NCI-H1105 treated with DMSO at 0.1 percent for 48 hours (cell line): ENCODE measurements around the gene USP21.
A peak's percentile ranks its signal among the peaks of the same experiment; 100 is the strongest.

Experiments
- DNase-seq: peaks from one replicate; lab custom pipeline; 2025; lab: John Stamatoyannopoulos, UW

The USP21 gene

DNA sequence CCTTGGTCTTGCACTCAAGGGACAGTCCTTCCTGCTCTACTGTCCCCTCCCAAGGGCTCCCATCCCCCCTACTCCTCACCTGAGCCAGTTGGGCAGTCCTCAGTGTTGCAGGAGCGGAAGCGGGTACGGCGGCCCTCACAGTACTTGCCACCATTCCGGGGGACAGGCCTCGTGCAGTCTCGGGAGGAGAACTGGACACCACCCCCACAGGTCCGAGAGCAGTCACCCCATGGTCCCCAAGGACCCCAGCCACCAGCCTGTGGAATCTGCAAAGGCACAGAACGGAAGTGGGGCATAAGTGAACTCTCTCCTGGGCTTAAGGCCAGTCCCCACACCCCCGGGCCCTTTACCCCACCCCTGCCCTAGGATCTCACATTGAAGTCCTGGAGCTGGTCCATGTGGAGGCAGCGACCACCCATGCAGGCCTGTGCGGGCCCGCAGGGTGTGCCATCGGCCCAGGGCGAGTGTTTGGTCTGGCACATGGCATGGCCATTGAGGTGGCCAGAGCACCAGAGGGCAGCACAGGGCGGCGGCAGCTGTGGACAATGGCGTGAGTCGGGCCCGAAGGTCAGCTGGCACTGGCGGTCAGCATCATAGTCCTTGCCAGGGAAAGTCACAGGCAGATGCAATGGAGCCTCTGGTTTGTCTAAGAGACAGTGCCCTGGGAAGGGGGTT, 34.4 kb downstream of the USP21 start:
- DNase-seq: no peak

DNA sequence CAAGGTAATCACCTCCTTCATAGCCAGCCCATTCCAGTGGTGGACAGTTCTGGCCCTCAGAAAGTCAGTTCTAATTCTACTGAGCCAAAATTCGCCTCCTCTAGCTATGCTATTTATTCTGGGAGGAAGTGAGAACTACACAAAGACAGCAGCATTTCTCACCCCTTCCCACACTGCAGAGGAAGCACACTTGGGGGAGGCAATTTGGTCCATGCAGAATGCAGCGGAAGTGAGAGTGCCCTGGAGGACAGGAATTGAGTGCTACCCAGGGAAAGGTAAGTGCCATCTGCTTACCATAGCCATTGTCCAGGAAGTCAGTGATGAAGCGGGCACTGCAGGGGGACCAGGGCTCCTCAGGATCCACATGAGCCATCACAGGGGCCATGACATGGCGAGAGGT, 35.9 kb downstream of the USP21 start:
- DNase-seq: no peak

GRCh38 chr1:161196111-161196510, 36.8 kb downstream of the USP21 start:
- DNase-seq: no peak

DNA sequence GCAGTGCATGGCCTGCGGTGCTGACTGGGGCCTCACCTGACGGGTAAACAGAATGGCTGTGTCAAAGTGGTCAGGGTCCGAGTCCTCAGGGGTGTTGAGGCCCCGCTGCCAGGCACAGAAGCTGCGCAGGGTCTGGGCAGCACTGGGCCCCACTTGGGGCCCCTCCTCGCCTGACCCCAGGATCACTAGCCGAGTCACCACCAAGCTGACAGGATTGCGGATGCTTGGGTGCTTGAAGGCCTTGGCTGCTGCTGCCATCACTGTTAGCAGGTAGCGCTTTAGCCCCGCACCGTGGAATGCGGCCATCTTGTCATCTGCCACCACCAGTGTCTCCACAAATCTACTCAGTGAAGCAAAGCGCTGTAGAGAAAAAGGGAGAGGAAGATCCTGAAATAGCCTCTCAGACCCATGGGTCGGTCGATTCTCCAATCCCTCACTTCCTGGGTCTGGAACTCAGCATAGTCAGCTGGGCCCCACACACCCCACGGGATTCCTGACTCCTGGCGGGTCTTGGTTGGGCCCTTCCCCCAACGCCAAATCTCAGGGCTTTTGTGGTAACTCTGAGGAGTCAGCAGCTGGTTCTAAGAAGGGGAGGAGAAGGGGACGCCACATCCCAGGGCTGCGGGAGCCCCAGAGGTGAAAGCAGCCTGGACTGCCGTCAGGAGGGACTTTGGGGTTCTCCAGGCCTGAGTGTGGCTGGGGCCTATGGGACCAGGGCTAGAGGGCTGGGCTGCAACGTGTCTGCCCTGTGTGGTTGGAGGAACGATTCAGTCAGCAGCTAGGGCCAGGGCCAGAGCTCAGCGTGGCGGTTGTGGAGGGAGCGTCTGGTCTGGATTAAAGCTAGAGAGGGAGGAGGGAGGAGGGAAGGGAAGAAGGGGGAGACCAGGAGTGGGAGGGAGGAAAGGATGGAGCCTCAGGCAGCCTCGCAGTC, 37.5 kb downstream of the USP21 start:
- no peak for DNase-seq

GRCh38 chr1:161197560-161198193, 38.4 kb downstream of the USP21 start:
- DNase-seq: no peak

DNA sequence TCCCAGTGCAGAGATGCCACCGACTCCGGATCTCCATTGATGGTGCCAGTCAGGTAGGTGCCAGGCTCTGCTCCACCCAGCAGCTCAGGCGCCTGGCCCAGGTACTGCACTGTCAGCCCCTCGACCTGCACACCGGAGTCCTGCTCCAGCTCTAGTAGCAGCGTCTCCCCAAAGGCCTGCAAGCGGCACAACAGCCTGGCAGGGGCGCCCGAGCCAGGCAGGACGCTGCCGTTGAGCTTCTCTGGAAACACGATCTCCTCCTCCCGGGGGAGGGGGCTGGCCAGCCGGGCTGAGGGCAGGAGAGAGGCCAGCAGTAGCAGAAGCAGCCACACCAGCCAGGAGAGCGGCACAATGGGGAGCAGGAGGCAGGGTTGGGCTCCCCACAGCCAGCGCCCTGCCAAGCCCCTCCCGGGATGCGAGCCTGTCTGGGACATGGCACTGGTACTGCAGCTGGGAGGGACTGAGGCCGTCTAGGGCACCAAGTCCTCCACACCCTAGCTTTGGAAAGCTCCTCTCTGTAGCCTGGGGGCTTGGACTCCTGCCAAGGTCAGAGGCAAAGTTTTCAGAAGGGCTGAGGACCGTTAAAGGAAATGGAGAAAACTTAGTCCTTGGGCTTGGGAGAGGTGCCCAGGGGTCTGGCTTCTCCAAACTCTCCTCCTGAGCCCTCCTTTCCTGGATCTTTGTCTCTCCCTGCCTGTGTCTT, 39.0 kb downstream of the USP21 start:
- DNase-seq: peak; percentile 24

DNA sequence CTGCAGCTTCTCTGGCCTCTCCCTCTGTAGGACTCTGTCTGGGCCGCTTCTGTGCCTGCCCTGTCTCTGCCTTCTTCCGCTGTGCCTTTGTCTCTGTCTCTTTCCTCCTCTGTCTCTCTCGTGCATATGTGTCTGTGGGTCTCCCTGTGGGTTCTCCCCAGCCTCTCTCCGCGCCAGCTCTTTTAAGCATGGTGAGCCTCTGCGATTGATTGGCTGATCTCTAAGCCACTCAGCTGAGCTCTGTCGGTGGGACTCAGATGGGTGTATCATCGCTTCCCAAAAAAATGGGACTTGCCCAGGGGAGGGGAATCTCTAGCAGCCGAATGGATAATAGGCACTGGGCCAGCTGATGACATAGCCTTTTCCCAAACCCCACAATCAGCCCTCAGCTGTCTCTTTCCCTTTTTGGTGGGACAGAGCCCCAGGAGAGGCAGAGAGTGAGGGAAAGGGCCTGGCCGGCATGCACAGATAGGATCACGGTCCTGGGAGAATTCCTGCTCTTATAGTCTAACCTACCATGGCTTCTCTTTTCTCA, 39.7 kb downstream of the USP21 start, which contains the start of gene ADAMTS4:
TSS of gene ADAMTS4 (minus strand) at position 158 of the 535 bp plus-strand sequence. CDS start 427 bp downstream, outside the sequence.
- DNase-seq: no peak

- no peak for DNase-seq
Measured at GRCh38 chr1:161199506-161200139, 40.3 kb downstream of the USP21 start.

DNA sequence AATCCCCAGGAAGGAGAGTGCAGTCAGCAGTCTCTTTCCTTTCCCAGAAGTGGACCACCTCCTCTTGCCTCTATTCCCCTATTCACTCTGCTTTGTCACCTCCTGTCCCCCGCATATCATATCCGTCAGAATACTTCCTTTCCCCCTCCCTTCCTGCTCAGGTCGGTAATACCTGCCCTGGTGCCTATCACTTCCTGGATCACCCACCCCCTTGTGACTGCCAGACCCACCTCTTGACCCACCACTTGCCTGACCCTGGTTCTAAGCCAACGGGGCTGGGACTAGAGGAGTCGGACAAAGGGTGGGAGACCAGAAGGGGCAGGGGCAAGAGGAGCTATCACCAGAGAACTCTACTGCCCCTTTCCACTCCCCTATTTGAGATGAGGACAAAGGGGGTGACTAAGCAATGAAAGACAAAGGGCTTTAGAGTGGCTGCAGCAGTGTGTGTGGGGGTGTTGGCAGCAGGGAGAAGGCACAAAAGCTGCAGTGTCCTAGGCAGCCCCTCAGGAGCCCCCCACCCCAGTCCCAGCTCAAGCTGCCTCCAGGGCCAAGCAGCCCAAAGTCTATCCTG, 41.2 kb downstream of the USP21 start:
- DNase-seq: no peak

- DNase-seq: no peak
Measured at GRCh38 chr1:161200992-161201835, 41.9 kb downstream of the USP21 start.

GRCh38 chr1:161201836-161202712, 42.8 kb downstream of the USP21 start, which contains the start of gene NDUFS2:
Gene NDUFS2 (plus strand): TSS chr1:161202367. CDS start chr1:161202386, 19 bp downstream.
- DNase-seq: peak; percentile 99

DNA sequence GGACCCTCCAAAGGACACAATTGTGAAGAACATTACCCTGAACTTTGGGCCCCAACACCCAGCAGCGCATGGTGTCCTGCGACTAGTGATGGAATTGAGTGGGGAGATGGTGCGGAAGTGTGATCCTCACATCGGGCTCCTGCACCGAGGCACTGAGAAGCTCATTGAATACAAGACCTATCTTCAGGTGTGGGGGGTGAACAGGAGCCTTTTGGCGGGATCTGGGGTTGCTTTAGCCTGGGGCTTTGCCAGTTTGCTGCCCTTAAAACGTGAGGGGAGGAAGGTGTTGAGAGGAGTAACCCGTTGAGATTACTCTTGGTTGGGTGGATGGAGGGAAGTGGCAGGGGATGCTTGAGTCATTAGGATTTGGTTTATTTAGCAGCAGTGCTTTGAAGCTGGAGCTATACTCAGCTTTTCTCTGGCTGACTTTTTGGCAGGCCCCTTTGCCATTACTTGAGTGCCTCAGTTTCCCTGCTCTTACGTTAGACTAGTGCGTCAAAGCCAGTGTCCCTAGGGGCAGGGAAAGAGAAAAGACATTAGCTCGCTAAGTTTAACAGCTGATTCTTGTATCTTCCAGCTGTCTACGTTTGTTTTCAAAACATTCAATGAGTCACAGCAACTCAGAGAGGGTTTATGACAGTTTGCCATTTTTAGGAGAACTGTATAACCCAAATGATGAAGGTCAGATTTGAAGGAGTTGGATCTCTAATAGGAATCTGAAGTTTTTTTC, 47.3 kb downstream of the USP21 start:
- DNase-seq: no peak

GRCh38 chr1:161207173-161207572, 47.9 kb downstream of the USP21 start:
- DNase-seq: no peak

DNA sequence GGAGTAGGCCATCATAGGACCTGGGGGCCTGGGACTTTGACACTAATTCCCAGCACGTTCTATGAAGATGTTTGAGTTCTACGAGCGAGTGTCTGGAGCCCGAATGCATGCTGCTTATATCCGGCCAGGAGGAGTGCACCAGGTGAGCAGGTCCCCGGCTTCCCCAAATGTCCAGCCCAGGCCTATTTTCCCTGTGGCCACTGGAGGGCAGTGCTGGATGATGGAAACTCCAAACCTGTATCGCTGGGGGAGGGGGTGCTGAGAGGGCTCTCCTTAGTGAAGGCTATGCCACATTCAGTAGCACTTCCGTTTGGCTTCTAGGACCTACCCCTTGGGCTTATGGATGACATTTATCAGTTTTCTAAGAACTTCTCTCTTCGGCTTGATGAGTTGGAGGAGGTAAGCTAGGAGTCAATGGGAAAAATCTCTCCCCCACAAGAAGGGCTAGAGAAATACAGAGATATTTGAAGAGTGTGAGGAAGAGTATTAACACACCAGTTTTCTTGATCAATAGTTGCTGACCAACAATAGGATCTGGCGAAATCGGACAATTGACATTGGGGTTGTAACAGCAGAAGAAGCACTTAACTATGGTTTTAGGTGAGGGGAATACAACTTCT, 50.6 kb downstream of the USP21 start:
- peak; percentile 65 for DNase-seq

DNA sequence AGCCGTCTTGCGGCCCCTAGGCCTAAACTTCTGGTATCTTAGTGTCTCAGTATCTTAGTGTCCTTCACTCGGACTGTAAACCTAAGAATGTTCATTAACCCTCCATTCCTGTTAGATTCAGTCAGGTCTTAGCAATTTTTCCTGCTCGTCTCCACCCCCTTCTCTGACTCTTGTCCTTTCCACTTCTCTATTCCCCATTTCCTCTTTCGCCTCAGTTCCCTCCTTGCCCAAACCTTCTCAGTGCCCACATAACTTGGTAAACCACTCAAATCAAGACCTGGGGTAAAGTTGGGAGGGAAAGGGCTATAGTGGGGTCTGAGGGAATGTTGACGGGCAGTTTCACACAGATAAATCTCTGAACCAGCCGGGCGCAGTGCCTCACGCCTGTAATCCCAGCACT, 55.1 kb downstream of the USP21 start:
- no peak for DNase-seq

GRCh38 chr1:161215076-161215475, 55.8 kb downstream of the USP21 start, which contains the start of gene FCER1G:
Gene FCER1G (plus strand): TSS chr1:161215295. CDS start chr1:161215322, 27 bp downstream.
- DNase-seq: no peak
